Measurements from ENCODE around the gene STUM. TPM values are rescaled to one million over a fixed set of nuclear protein-coding genes. Genes with fewer than 3 reads are reported as not detected.
A peak's percentile ranks its signal among the peaks of the same experiment; 100 is the strongest.
"Not testable (repeated sequence)": the region's sequence is repeated elsewhere in the genome, so short reads cannot be mapped to it uniquely, and the experiment has no call there.

STUM gene, protein sequence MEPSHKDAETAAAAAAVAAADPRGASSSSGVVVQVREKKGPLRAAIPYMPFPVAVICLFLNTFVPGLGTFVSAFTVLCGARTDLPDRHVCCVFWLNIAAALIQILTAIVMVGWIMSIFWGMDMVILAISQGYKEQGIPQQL
- not detected in 2 replicates for total RNA-seq (2022)
- not detected for Bru-seq, nascent RNA
- BruChase-seq, experiment 1, labeled RNA remaining after a 6-hour chase, result percentile 2 among the genes with signal in this experiment
- BruChase-seq, experiment 2, labeled RNA remaining after a 2-hour chase, result percentile 2 among the genes with signal in this experiment
- long read RNA-seq, result 0 reads

DNA sequence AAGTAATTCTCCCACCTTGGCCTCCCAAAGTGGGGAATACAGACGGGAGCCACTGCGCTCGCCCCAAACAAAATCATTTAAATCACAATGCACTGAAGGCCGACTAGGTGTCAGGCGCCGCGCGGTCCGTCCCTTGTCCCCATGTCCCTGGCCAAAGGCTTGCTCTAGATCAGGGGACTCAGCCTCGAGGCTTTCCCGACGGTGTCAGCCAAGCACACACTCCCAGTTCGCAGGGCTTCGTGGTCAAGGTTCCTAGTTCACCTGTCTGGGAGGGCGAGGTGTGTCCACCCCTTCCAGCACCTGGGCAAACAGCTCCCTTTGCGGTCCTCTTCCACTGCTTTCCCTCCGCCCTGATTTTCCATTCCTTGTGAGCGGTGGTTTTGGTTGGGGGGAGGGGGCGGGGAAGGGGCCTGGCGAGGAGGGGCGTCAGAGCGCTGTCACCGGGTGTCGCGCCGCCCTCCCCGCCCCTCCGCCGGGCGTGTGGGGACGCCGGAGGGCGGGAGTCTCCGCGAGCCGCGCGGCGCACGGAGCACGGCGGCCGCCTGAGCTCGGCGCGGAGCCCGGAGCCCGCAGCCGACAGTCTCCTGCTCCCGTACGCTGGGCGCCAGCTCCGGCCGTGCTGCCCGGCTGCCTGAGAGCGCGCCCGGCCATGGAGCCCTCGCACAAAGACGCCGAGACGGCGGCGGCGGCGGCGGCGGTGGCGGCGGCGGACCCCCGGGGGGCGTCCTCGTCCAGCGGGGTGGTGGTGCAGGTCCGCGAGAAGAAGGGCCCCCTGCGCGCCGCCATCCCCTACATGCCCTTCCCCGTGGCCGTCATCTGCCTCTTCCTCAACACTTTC lies at the start of gene STUM:
STUM (plus strand) TSS at position 509 of the 838 bp plus-strand sequence; CDS start at position 650, 141 bp downstream.
- TF ChIP-seq, protein P1, sequence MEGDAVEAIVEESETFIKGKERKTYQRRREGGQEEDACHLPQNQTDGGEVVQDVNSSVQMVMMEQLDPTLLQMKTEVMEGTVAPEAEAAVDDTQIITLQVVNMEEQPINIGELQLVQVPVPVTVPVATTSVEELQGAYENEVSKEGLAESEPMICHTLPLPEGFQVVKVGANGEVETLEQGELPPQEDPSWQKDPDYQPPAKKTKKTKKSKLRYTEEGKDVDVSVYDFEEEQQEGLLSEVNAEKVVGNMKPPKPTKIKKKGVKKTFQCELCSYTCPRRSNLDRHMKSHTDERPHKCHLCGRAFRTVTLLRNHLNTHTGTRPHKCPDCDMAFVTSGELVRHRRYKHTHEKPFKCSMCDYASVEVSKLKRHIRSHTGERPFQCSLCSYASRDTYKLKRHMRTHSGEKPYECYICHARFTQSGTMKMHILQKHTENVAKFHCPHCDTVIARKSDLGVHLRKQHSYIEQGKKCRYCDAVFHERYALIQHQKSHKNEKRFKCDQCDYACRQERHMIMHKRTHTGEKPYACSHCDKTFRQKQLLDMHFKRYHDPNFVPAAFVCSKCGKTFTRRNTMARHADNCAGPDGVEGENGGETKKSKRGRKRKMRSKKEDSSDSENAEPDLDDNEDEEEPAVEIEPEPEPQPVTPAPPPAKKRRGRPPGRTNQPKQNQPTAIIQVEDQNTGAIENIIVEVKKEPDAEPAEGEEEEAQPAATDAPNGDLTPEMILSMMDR (IDR thresholded peaks at IDR 0.05; ENCODE audit: unreplicated experiment), result no peak
- DNase-seq, result peak; percentile 46
- Mint-ChIP-seq H3K9me3 (ENCODE audit: low read depth, unreplicated experiment) (no peaks in the 10 kb centered on the region), H3K27me3 (ENCODE audit: unreplicated experiment) (peaks cover 77% of the 10 kb centered on the region), H3K4me3 (ENCODE audit: low read depth, unreplicated experiment) (peak within 1 kb of the TSS; percentile 51), H3K4me1 (ENCODE audit: low read depth, unreplicated experiment) (no peaks in the 10 kb centered on the region), H3K36me3 (ENCODE audit: insufficient read depth, unreplicated experiment) (peaks cover 3% of the 10 kb centered on the region), H3K27ac (ENCODE audit: unreplicated experiment) (no peak within 1 kb of the TSS)
- intact Hi-C loops (cut with micrococcal nuclease; ENCODE audit: unreplicated experiment), result loop anchor here (5.0 kb wide), 1 partner anchor 126 kb away; no protein-coding TSS in a partner anchor
- BruUV-seq (replicated peaks), result no TSS peak
- CTCF ChIA-PET, result interaction anchor here (0.6 to 2.9 kb wide), 10 partner anchors 10 to 942 kb away, joined by 3 to 12 read pairs (median 4); no protein-coding TSS in a partner anchor

DNA sequence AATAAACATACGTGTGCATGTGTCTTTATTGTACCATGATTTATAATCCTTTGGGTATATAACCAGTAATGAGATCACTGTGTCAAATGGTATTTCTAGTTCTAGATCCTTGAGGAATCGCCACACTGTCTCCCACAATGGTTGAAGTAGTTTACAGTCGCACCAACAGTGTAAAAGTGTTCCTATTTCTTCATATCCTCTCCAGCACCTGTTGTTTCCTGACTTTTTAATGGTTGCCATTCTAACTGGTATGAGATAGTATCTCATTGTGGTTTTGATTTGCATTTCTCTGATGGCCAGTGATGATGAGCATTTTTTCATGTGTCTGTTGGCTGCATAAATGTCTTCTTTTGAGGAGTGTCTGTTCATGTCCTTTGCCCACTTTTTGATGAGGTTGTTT lies 48.9 kb upstream of the STUM start:
- H3K36me3 Mint-ChIP-seq (ENCODE audit: insufficient read depth, unreplicated experiment); BruUV-seq (replicated peaks); H3K4me1 Mint-ChIP-seq (ENCODE audit: low read depth, unreplicated experiment); CTCF ChIA-PET; H3K9me3 Mint-ChIP-seq (ENCODE audit: low read depth, unreplicated experiment); intact Hi-C loops (cut with micrococcal nuclease; ENCODE audit: unreplicated experiment); H3K4me3 Mint-ChIP-seq (ENCODE audit: low read depth, unreplicated experiment); H3K27ac Mint-ChIP-seq (ENCODE audit: unreplicated experiment); DNase-seq: not testable (repeated sequence)
- H3K27me3 Mint-ChIP-seq (ENCODE audit: unreplicated experiment), result peaks cover 82% of the 10 kb centered on the region

DNA sequence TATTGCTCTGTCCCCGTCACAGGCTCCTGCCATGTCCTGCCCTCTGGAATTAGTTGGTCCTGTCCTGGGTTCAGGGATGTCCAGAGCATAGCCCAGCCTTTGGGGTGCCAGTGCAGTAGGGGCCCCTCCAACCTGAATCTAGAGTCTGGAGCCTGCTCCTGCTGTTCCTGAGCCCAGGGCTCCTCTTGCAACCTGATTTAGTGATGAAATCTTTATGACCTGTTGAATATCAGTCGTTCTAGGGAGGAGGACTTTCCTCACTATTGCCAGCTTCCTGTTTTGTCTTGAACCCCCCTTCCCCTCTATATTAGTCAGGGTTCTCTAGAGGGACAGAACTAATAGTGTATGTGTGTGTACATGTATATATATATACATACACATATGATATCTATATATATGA lies 42.5 kb upstream of the STUM start:
- H3K4me3 Mint-ChIP-seq (ENCODE audit: low read depth, unreplicated experiment), result no peak overlapping the region
- H3K27me3 Mint-ChIP-seq (ENCODE audit: unreplicated experiment), result peaks cover 86% of the 10 kb centered on the region
- CTCF ChIA-PET, result no interaction called here
- intact Hi-C loops (cut with micrococcal nuclease; ENCODE audit: unreplicated experiment), result no loop called here
- no peaks in the 10 kb centered on the region for H3K36me3 Mint-ChIP-seq (ENCODE audit: insufficient read depth, unreplicated experiment)
- BruUV-seq (replicated peaks), result no TSS peak
- H3K9me3 Mint-ChIP-seq (ENCODE audit: low read depth, unreplicated experiment), result no peaks in the 10 kb centered on the region
- no peak overlapping the region for H3K27ac Mint-ChIP-seq (ENCODE audit: unreplicated experiment)
- TF ChIP-seq, protein P1 (IDR thresholded peaks at IDR 0.05; ENCODE audit: unreplicated experiment), result no peak
- DNase-seq, result no peak
- no peaks in the 10 kb centered on the region for H3K4me1 Mint-ChIP-seq (ENCODE audit: low read depth, unreplicated experiment)

DNA sequence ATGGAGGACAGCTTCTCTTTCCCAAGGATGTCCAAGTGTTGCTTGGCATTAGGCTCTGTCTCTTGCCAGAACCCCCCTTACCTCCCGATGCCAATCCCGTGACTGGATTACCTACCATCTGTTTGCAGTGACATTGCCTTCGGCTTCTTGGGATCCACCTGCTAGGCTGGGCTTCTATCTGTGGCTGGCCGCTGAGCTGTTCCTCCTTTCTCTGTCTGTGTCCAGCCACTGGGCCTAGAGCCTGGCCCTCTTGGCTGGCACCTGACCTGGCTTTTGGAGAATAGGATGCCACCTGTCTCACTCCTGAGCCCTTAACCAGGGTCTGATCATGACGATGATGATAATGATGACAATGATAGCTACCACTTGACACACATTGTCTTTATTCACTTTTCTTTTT lies 41.6 kb upstream of the STUM start:
- Mint-ChIP-seq H3K9me3 (ENCODE audit: low read depth, unreplicated experiment) (no peaks in the 10 kb centered on the region), H3K27ac (ENCODE audit: unreplicated experiment) (no peak overlapping the region), H3K36me3 (ENCODE audit: insufficient read depth, unreplicated experiment) (no peaks in the 10 kb centered on the region), H3K4me1 (ENCODE audit: low read depth, unreplicated experiment) (no peaks in the 10 kb centered on the region), H3K4me3 (ENCODE audit: low read depth, unreplicated experiment) (no peak overlapping the region), H3K27me3 (ENCODE audit: unreplicated experiment) (peaks cover 77% of the 10 kb centered on the region)
- DNase-seq, result no peak
- TF ChIP-seq, protein P1 (IDR thresholded peaks at IDR 0.05; ENCODE audit: unreplicated experiment), result no peak
- CTCF ChIA-PET, result interaction anchor here (0.6 to 0.7 kb wide), 2 partner anchors 361 to 444 kb away, joined by 4 to 13 read pairs; no protein-coding TSS in a partner anchor
- intact Hi-C loops (cut with micrococcal nuclease; ENCODE audit: unreplicated experiment), result no loop called here
- no TSS peak for BruUV-seq (replicated peaks)

Measured in Calu3 (cell line).